Body of pancreas (tissue), 4 donors: ENCODE measurements around the gene SETBP1.

ENCODE experiments used
- POLR2A ChIP-seq, 3 donors: fragments of 450-650 bp; IDR thresholded peaks; one replicate each; pipeline ENCODE4 v1.6.1; 2016; ENCODE audit warnings: antibody characterized with exemption in 3 of 3, mild to moderate bottlenecking in 2 of 3
- TF ChIP-seq, protein P1 (sequence below), 7 experiments: fragments of 450-650 bp in 4 of 7; fragments of 200-600 bp in 3 of 7; sonication (generic) in 3 of 7; IDR thresholded peaks; one replicate each; pipeline ENCODE4 v1.5.1; 2016 to 2019; ENCODE audit warnings: antibody characterized with exemption in 7 of 7

GRCh38 chr18:44974174-44974573 lies 293.5 kb downstream of the SETBP1 start:
- TF ChIP-seq, protein P1, sequence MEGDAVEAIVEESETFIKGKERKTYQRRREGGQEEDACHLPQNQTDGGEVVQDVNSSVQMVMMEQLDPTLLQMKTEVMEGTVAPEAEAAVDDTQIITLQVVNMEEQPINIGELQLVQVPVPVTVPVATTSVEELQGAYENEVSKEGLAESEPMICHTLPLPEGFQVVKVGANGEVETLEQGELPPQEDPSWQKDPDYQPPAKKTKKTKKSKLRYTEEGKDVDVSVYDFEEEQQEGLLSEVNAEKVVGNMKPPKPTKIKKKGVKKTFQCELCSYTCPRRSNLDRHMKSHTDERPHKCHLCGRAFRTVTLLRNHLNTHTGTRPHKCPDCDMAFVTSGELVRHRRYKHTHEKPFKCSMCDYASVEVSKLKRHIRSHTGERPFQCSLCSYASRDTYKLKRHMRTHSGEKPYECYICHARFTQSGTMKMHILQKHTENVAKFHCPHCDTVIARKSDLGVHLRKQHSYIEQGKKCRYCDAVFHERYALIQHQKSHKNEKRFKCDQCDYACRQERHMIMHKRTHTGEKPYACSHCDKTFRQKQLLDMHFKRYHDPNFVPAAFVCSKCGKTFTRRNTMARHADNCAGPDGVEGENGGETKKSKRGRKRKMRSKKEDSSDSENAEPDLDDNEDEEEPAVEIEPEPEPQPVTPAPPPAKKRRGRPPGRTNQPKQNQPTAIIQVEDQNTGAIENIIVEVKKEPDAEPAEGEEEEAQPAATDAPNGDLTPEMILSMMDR (IDR thresholded peaks at IDR 0.05), result no peak
- no peak for TF ChIP-seq POLR2A (IDR thresholded peaks at IDR 0.05)
